ENCODE results near the gene MRPL28.

Gene MRPL28

GRCh38 chr16:398561-399339, 28.4 kb upstream of the MRPL28 start:
- ChIA-PET CTCF (interaction anchor here (1.3 kb wide), 1 partner anchor 15 kb away, joined by 5 read pairs; no protein-coding TSS in a partner anchor), POLR2A (ENCODE audit: low non-redundant PET) (no interaction called here)
- H3K27ac ChIP-seq = peak overlapping the region; percentile 89
- TF ChIP-seq CTCF (conservative IDR thresholded peaks at IDR 0.05; ENCODE audit: low read depth) = no peak
- no peak for DNase-seq (ENCODE audit: low spot score)

- DNase-seq (ENCODE audit: low spot score) = peak; percentile 56
- peak; percentile 39; the same call in 1 of the 2 replicates for TF ChIP-seq CTCF (conservative IDR thresholded peaks at IDR 0.05; ENCODE audit: low read depth)
- H3K27ac ChIP-seq = peak overlapping the region; percentile 89
- ChIA-PET POLR2A (ENCODE audit: low non-redundant PET) (no interaction called here), CTCF (interaction anchor here (1.3 kb wide), 1 partner anchor 15 kb away, joined by 5 read pairs; no protein-coding TSS in a partner anchor)
Observed at GRCh38 chr16:397736-398332, 27.5 kb upstream of the MRPL28 start.

GRCh38 chr16:397135-397661, 26.9 kb upstream of the MRPL28 start, which contains the start of gene NME4:
TSS of gene NME4 (plus strand) at chr16:397199. CDS start at chr16:397223, 24 bp downstream.
- ChIA-PET POLR2A (ENCODE audit: low non-redundant PET) (no interaction called here), CTCF (interaction anchor here (1.3 kb wide), 1 partner anchor 14 kb away, joined by 5 read pairs; no protein-coding TSS in a partner anchor)
- no peak for DNase-seq (ENCODE audit: low spot score)
- no peak for TF ChIP-seq CTCF (conservative IDR thresholded peaks at IDR 0.05; ENCODE audit: low read depth)
- H3K27ac ChIP-seq = peak within 1 kb of the TSS; percentile 89

GRCh38 chr16:396605-397004, 26.3 kb upstream of the MRPL28 start:
- peak overlapping the region; percentile 89 for H3K27ac ChIP-seq
- no peak for TF ChIP-seq CTCF (conservative IDR thresholded peaks at IDR 0.05; ENCODE audit: low read depth)
- ChIA-PET POLR2A (ENCODE audit: low non-redundant PET) (no interaction called here), CTCF (no interaction called here)
- no peak for DNase-seq (ENCODE audit: low spot score)

GRCh38 chr16:396199-396598, 25.9 kb upstream of the MRPL28 start:
- ChIA-PET CTCF (no interaction called here), POLR2A (ENCODE audit: low non-redundant PET) (no interaction called here)
- TF ChIP-seq CTCF (conservative IDR thresholded peaks at IDR 0.05; ENCODE audit: low read depth) = no peak
- no peak for DNase-seq (ENCODE audit: low spot score)
- H3K27ac ChIP-seq = peak overlapping the region; percentile 89

- ChIA-PET CTCF (interaction anchor here (0.6 kb wide), 1 partner anchor 332 kb away, joined by 3 read pairs; no protein-coding TSS in a partner anchor), POLR2A (ENCODE audit: low non-redundant PET) (no interaction called here)
- H3K27ac ChIP-seq = no peak overlapping the region
- TF ChIP-seq CTCF (conservative IDR thresholded peaks at IDR 0.05; ENCODE audit: low read depth) = no peak
- DNase-seq (ENCODE audit: low spot score) = no peak
Observed at GRCh38 chr16:392450-393030, 22.2 kb upstream of the MRPL28 start.
